Right renal pelvis (tissue), 4 donors: ENCODE measurements around the gene HTR3A. TPM values are rescaled to one million over a fixed set of nuclear protein-coding genes. Genes with fewer than 3 reads are reported as not detected.

ENCODE experiments used
- DNase-seq, 4 donors: peaks; one replicate each; pipeline ENCODE4 v3.0.0-alpha.2; 2013; ENCODE audit warnings: low read depth in 4 of 4, low spot score in 3 of 4, missing footprints in 1 of 4
- polyA plus RNA-seq, 4 donors: library from polyadenylated mRNA; unstranded; fragments of 120-200 nt; gene quantifications; one replicate each; pipeline ENCODE4 v1.2.1, GENCODE V29; 2013; ENCODE audit not compliant: insufficient read length in 4 of 4

The HTR3A gene
- polyA plus RNA-seq, 4 donors: 0.13 to 0.17 TPM; not detected in 2

DNA sequence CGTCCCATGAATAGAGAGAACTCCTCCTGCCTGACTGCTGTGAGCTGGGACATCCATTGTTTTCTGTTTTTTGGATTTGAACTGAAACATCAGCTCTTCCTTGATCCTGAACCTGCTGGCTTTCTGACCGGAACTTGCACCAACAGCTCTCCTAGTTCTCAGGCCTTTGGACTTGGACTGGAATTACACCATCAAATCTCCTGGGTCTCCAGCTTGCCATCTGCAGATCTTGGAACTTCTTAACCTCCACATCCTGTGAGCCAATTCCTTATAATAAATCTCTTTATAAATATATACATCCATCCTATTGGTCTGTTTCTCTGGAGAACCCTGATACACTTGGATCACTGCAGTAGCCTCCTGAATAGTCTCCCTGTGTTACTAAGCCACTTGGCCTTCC, 42.1 kb downstream of the HTR3A start:
- DNase-seq: no peak

DNA sequence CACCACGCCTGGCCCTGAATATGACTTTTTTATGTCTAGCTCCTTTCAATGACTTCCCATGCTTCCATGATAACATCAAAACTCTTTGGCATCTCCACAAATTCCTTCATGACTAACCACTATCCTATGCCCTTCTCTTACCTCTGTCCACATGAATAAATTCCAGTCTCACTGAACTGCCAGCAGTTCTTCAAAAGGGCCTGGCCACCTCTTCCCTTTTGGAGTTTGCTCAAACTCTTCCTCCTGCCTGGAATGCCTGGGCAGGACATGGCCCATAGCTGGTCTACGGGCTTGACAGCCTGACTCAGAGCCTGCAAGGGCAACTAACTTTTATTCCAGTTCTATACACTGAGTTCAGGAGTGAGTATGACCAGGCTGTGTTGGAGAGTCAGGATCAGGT, 42.8 kb downstream of the HTR3A start:
- no peak for DNase-seq

DNA sequence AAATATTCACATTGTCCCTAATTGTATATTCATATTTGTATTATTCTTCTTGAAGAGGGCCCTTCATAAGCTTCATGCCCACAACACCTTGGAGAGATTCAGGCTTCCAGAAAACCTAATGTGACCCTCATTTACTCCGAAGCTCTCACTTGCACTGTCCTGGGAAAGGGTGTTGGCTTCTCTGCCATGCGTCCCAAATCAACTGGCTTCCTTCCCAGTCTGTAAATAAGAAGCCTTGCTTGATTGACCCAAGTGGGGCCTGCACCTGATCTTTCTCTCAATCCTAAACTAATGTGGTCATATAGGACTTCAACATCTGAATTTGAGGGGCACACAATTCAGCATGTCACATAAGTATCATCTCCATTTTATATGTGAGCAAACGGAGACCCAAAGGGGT, 44.1 kb downstream of the HTR3A start:
- DNase-seq: no peak

DNA sequence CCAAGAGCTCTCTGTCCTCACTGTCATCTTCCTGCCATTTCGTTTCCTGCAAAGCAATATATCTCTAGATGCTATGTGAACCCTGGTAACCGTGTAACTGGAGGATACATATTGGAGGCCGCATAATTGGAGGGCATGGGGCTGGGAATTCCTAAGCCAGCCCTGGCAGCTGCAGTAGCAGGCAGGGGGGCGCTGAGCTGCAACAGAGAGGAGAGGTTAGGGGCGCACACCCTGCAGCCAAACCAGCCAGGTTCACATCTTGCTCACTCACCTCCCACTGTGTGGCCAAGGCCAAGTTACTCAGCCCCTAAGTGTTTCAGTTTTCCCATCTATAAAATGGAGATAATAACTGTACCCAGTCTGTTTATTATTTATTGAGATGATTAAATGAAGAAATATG, 44.7 kb downstream of the HTR3A start:
- no peak for DNase-seq

DNA sequence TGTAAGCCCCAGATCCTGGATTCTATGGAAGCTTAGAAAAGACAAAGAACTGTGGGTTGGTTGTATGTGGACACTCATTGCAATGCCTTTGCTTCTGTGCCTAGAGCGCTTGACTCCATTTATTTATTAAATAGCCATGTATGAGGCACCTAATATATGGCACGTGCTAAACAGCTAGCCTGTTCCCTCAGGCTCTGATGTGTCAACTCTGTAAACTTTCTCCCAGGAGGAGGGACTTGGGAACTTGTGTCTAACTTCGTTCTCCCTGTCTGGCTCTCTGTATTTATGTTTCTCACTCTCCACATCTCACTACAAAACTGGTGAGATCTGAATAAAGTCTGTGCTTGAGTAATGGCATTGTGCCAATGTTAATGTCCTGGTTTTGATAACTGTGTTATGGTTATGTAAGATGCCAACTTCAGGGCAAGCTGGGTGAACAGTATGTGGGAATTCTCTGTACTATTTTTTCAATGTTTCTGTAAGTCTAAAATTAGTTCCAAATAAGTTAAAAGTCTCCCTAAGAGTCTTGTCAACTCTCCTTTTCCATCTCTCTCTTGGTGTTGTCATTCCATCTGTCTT, 50.5 kb downstream of the HTR3A start:
- DNase-seq: no peak

DNA sequence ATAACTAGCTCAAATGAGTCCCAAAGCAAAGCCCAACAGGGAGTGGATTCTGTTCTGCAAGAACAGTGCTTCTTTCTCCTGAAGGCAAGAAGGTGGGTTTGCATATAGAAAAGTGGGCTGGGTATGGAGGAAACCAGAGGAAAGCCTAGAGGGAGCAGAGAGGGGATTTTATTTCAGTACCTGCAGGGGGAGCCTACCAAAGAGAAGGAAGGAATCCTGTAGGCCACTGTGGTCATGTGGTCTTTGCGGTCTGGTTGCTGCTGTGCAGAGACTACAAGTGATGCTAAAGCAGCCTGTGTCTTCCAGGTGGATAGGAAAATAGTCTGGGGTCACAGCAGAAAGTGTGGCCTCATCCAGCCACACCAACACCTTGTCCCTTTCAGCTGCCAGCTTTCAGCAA, 51.4 kb downstream of the HTR3A start:
- DNase-seq: no peak

DNA sequence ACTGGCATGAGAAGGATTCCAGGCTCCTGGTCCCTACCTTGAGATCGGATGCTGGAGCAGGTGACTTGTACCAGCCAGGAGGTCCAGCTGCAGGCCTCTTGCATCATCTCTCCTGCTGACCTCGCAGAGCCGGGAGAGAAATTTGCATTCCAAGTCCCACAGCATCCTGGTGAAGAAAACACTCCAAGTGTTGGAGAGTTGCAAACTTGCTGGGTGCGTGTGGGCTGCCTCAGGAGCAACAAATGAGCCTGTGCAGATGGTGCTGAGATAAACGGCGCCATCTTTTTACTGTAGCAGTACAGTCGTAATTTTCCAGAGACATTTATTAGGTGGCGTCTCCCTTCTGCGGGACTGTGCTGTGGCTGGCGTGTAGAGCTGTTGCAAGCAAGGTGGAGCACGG, 52.5 kb downstream of the HTR3A start:
- DNase-seq: no peak

DNA sequence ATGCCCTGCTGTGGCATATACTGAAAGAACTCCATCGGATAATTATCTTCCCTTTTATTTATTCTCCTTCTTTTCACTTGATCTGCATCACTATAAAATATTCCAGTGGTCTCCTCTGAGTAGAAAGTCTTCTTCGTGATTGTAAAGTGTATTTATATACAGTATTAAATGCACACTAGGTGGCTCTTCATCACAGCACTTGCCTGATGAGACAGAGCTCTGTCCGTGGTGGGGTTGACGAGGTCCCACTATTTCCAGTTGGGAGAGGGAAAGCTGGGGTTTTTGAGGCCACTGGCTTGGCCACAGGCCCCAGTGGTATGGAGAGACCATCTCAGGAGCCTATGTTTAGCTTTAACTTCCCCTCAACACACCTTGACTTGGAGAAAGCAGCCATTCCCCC, 53.0 kb downstream of the HTR3A start:
- no peak for DNase-seq

DNA sequence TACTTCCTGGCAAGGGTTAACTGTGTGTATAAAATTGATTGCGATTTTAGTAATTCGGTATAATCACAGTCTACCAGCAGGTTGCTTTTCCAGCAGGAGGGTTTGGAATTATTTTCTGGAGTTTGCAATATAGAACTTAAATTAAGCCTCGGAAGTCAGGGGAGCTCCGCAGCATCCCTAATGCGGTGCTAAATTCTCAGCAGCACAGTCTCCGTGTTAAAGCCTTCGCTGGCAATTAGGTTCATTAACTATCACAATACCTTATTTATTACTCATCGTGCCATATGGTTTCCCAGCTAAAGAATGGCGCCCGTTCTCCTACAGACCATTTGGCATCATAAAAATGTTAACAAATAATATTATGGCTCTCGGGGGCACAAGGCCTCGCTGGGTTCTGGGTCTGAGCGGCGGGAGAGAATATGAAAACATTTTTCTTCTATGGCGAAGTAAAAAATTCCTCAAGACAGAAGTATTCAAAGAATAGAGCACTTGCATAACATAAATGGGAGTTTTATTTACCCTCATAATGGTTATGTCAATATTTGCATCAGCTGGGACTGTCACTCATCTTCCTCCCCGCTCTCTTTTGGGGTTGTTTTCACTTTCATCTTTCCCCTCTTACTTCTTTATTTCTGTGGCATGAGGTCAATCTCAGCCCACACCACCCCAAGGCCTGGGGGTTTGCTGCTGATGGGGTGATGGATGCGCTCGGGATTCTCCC, 56.5 kb downstream of the HTR3A start:
- DNase-seq: no peak

DNA sequence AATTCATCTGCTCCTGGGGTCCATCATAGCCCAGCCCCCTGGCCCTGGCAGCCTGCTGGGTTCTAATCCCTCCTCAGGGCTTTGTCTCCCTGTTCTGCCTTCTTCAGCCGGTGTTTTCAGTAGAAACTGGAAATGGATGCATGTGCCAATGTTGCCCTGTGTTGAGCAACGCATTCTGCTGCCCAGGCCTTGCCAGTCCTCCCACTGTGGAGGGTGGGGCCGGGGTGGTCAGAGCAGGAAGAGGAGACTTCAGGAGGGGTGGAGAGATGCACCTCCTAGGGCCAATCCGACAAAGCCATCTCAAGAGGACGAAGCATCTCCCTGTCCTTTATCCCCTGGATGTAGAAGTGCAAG, 57.0 kb downstream of the HTR3A start:
- DNase-seq: no peak

DNA sequence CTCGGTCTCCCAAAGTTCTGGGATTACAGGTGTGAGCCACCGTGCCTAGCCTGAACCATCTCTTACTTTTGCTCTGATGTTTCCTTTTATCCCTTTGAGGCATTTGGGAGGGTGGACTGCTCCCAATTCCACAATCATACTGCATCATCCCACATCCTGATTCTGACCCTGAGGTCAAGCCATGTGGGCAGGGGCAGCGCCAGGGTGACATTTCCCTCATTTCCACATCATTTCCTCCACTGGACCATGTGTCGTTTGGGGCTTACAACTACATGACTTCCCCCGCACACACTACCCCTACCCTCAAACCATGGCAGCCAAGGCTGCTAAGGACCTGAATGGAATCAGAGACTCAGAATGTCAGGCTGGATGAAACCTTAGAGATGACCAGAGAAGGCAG, 58.2 kb downstream of the HTR3A start:
- DNase-seq: no peak

DNA sequence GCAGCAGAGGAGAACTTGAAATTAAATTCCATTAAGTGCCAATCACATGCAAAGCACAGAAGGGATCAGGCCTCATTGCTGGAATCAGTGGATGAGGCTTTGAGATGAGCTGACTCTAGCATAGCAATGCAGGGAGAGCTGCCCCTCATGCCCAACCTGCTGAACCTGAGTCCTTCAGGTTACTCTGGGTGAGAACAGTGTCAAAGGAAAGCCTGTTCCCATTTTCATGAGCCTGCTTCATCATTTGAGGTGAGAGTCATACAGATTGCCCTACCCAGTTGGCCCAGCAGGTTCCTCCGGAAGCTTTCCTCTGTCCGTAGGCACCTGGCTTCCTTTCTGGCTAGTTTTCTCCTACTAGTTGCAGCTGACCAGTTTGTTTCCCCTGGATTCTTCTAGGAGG, 58.7 kb downstream of the HTR3A start:
- DNase-seq: no peak

DNA sequence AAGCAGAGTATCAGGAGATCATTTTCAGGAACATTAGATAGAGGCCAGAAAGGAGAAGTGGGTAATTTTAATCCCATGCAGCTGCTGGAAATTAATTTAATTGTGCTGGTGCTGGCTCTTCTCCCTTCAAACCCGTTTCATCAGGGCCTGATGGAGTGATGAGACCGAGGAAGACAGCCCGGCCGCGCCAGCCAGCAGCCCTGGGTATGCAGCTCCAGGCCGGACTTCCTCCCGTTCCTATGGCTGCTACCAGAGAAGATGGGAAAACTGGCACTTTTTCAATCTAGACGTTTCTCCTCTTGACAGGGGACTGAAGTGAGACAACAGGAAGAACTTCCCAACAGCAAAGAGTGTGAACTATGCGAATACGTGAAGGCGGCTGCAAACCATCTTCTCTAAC, 60.0 kb downstream of the HTR3A start:
- DNase-seq: no peak

DNA sequence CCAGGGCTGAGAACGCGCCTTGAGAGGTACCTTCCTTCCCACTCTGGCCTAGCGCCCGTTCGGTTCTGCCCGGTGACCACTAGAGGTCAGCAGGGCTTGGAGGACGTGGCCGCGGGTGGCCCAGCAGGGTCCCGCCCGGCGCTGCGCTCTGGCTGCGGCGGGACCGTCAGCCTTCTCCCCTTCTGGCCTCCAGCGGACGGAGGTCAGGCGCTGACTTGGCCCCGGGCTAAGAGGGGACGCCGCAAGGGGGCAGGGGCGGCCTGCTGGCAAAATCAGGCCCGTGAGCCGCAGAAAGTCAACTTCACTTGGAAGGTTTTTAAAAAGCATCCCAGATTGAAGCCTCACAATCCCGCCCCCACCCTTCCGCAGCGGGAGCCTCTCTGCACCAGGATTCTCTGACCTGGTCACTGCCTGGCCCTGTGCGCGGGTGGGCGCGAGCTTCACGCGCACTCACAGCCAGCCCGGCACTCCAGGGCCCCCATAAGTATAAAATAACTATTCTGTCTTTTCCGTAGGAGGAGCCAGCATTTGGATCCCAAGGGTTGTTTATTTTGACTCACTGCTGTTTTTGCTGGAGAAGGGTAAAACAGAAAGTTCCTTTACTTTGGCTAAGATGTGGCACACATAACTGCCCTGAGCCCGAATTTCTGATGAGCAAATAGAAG, 61.4 kb downstream of the HTR3A start:
- peak in 3 of 4 donors; percentile 38 to 50 (median 48) for DNase-seq

DNA sequence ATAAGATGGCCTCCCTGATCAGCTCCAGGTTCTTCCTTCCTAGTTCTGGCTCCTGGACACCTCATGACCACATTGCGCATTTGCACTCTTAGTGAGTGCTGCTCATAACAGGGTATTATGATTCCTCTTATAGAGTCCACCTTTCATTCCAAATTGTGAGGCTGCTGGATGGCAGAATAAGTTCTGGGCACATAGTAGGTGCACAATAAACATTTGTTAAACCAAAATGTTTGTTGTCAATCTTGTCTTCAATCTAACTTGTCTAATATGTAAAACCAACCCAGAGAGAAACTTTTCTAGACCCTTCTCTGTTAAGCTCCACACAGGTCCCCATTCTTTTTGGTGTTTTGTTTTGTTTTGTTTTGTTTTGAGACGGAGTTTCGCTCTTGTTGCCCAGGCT, 62.0 kb downstream of the HTR3A start:
- no peak for DNase-seq

DNA sequence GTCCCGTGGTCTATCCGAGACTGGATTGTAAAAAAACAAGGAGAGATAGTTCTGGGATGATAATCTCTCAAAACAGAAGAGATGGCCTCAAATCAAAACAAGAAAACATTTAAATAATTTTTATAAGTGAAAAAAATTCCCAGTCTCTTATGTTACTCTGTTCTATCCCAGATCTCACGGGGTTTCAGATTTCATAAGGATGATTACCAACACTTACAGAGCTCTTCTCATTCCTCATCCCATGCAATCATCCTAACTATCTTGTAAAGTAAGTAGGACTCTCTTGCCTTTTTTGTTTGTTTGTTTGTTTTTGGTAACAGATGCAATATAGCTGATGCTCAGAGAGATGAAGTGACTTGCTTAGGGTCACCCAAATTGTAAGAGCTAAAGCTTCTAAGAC, 64.6 kb downstream of the HTR3A start:
- DNase-seq: no peak

Other genes with a start within 250 kb of the HTR3A start
- gene ZW10, start 201.4 kb upstream of the HTR3A start, polyA plus RNA-seq: 10 to 100 TPM; 23.1 to 26.9 (median 25.8) TPM
- not detected for gene CLDN25, start 195.3 kb upstream of the HTR3A start, polyA plus RNA-seq
- gene USP28, start 99.5 kb upstream of the HTR3A start, polyA plus RNA-seq: 10 to 100 TPM; 37.8 to 49.1 (median 46.4) TPM
- under 1 TPM in 1 of 4 donors, not detected in 3; 0.05 TPM for gene HTR3B, start 70.3 kb upstream of the HTR3A start, polyA plus RNA-seq
- gene ZBTB16, start 84.6 kb downstream of the HTR3A start, polyA plus RNA-seq: 1 to 10 TPM in 3 of 4 donors, under 1 TPM in 1; 0.89 to 2.0 (median 1.5) TPM